Measurements from ENCODE around the gene SMIM32.

The SMIM32 gene

GRCh38 chr5:136192526-136193321, at the start of gene SMIM32:
SMIM32 (minus strand) TSS chr5:136193162; CDS start chr5:136192524, 638 bp downstream.
- DNase-seq, result no peak

- DNase-seq, result no peak
Observed at GRCh38 chr5:136242611-136243010, 49.6 kb upstream of the SMIM32 start.

GRCh38 chr5:136242136-136242535, 49.2 kb upstream of the SMIM32 start:
- no peak for DNase-seq

DNA sequence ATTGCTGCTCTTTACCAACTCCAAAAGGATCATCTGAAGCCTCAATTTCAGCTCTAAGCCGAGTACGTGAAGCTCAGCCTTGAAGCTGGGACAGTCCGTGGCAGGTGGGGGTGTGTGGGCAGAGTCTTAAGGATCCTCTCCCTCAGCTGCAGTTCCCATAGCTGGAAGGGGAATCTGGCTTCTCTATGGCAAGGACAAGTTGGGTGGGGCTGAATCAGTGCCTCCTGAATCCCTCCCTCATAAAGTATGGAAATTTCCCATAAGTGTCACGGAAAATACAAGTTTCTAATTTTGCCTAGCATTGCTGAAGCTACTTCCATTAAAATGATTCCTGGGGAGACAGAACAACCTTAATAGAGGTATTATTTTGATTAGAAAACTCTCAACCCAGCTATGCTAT, 47.9 kb upstream of the SMIM32 start:
- DNase-seq, result no peak

DNA sequence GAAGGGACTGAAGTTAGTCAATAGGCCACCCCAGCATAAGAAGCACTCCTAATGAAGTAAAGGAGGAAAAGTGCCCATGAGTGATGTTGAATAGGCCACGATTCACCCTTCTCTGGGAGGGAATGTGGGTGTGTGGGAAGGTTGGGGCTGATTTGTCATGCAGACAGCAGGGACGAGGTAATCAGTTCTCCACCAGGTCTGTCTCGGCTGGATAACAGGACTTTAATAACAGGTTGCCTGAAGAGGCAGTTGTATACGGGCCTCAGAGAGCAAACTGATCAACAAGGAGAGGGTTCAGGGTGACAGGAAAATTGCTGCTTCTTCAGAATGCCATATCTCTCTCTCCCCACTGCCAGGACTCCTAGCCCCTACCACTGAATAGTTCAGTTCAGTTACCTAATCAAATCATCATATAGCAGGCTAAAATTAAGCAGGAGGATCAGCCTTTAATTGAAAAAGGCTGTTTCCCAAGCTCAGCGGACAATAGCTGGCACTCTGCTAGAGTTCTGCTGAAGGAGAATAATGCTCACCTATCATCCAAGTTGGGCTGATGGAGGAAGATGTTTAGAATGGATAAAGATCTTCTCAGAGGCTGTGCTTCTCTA, 43.6 kb upstream of the SMIM32 start:
- DNase-seq, result no peak

DNA sequence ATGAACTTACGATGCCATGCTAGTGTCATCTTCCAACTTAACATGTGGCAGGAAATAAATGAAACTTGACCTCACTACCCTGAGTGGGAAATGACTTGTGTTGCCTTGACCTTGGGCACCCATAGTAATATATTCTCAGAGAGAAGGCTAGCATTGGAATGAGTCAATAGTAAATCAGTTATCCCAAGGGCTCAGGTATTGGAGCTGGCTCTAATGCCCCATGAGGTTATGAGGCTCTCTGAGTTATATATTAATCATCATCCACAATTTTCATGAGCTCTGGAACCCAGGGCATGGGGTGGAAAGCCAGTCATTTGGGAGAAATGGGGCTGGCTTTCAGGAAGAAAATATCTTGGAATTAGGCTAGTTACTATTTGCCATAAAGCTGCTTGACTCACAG, 42.4 kb upstream of the SMIM32 start:
- peak; percentile 22 for DNase-seq

GRCh38 chr5:136232316-136232715, 39.4 kb upstream of the SMIM32 start:
- no peak for DNase-seq

- DNase-seq, result no peak
Observed at GRCh38 chr5:136230176-136230575, 37.2 kb upstream of the SMIM32 start.

- no peak for DNase-seq
Observed at GRCh38 chr5:136228136-136228757, 35.3 kb upstream of the SMIM32 start.

GRCh38 chr5:136226401-136226800, 33.4 kb upstream of the SMIM32 start:
- no peak for DNase-seq

DNA sequence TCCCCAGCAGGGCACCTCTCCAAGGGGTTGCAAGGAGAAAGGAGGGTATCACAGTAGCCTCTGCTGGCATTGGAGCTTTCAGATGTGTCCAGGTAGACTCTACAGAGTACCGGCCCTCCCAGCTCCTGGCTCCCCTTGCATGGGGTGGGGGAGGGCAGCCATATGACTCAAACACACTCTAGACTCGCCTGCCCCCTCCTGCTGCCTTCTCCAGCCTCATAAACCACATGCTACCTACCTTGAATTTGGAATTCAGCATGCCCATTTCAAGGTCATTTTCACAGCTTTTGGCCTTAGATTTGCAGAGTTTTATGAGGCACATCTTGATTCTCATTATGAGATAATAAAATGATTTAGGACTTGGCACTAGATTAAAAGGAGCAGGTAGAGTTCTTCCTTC, 32.8 kb upstream of the SMIM32 start:
- DNase-seq, result no peak

- DNase-seq, result no peak
Observed at GRCh38 chr5:136222580-136223235, 29.7 kb upstream of the SMIM32 start.

DNA sequence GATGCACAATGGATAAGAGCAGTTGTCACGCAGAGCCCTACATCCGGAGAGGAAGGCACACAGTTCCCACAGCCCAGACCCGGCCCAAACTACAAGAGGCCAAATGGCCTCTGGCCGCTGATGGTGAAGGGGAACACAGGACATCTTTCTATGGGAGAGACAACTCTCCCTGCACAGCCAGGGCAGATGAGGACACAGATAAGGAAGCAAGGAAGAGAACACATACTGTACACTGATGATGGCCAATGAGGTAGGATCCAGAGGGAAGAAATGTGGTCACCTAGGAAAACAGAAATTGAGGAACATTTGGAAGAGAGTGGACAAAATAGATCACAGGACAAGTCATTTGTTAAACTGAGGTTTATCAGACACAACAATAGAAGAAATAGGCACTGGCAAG, 28.4 kb upstream of the SMIM32 start:
- DNase-seq, result no peak

- no peak for DNase-seq
Observed at GRCh38 chr5:136216230-136216629, 23.3 kb upstream of the SMIM32 start.

- DNase-seq, result no peak
Observed at GRCh38 chr5:136215812-136216211, 22.9 kb upstream of the SMIM32 start.

DNA sequence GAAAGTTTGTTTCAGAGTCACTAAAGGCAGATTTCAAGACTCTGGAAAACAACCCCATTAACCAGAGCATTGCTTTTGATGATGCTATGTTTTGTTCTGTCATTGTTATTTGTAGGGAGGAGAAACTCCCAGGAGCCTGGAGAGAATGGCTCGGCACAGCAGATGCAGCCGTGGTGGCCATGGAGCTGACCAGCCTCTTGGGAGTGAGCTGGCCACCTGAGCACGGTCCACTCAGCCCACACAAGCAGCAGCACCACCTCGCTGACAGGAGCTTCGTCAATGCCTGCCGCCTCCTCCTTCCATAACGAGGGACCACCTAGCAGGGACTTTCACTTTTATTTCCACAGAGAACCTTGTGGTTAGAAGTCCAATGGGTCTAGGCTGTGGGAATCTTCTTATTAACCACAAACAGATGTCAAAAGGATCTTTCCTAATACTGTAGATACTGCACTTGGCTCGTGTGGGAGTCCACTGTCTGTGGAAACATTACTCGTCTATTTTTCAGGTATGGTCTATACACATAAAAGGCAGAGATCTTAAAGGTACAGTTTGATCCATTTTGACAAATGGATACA, 21.0 kb upstream of the SMIM32 start:
- DNase-seq, result no peak

GRCh38 chr5:136212252-136212721, 19.3 kb upstream of the SMIM32 start:
- peak; percentile 42 for DNase-seq

- DNase-seq, result no peak
Observed at GRCh38 chr5:136211282-136212040, 18.5 kb upstream of the SMIM32 start.

GRCh38 chr5:136210259-136210658, 17.3 kb upstream of the SMIM32 start:
- DNase-seq, result peak; percentile 29

DNA sequence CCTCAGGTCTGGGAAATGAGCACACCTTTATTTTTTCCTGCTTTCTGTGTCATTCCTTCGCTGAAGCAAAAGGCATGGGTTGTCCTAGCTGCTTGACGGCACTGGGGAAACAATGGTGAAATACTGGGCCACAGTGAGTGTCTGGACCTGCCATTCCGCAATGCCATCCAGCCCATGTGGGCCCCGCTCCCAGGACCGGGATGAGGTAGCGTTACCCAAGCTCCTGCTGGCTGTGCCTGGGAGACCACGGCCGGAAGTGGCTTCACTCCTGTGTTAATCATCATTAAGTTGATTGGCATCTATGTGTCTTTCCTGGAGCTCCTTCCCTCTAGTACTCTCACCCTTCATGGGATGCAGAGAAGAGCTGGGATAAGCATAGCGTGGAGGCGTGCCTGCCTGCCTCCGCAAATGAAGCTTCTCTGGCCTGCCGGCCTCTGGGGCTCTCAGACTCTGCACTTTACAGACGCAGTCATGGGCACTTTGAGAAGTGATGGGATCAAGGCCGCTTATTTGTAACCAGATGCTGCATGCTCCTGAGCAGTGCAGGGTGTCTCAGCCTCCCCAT, 16.5 kb upstream of the SMIM32 start:
- DNase-seq, result no peak

DNA sequence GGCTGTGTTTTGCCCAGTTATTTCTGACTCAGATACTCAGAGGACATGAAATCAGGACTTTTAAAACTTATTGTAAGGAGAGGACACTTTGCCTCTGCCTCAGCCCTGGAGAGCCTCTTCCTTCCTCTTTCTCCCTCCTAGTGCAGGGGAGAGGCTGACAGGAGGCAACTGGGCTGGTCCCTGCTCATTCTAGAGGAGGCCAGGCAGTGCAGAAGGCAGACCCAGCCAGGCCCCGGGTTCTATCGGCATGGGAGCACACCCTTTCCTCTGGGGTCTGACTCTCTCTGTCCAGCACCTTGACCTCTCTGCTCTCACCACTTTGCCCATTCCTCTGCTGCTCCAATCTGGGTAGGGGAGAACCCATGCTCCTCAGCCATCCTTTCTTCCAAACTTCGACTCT, 16.0 kb upstream of the SMIM32 start:
- DNase-seq, result no peak

- DNase-seq, result no peak
Observed at GRCh38 chr5:136207631-136208030, 14.7 kb upstream of the SMIM32 start.
